GM12875 (cell line): Measurements from ENCODE around the gene MC5R.
A peak's percentile ranks its signal among the peaks of the same experiment; 100 is the strongest.

ENCODE experiments used
- H3K4me3 ChIP-seq: one replicate; pipeline ENCODE4 v1.5.1; 2011; ENCODE audit warnings: low read depth, low read length, control low read depth
- TF ChIP-seq, protein P1 (sequence below): IDR thresholded peaks from 2 replicates; pipeline ENCODE4 v1.5.1; 2011; ENCODE audit warnings: low read depth, mild to moderate bottlenecking, control low read depth, inconsistent platforms, low read length, moderate library complexity, borderline replicate concordance; ENCODE audit not compliant: insufficient read depth

The MC5R gene

DNA sequence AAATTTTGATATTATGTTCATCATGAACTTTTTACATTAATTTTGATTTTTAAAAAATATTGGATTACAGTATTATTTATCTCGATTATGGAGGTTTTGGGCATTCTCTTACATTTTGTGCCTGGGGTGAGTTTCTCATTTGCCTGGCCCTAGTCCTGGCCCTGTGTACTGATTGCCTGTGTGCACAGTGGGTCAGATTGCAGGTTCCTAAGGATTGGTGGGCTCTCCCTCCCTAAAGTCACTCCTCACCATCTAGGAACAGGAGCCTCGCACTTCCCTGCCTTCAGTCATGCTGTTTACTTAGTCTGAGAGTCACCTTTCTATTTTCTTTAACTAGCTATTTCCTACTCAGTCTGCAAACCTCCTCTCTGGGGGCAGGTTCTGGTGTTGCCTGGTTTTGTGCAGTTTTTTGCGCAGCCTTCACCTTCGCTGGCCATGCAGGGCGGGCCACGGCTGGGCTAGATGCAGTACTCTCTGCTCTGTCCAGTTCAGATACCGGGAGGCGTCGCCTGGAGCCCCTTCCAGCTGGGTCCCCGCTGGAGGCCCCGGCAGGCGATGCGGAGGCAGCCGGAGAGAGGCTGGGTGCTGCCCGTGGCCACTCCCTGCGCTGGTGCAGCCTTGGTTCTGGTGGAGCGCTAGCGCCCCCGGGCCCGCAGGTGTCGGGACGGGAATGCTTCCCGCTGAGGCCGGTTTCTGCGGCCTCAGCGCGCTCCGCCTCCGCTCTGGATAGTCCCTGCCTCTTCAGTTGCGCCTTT lies 23.3 kb upstream of the MC5R start:
- TF ChIP-seq, protein P1, sequence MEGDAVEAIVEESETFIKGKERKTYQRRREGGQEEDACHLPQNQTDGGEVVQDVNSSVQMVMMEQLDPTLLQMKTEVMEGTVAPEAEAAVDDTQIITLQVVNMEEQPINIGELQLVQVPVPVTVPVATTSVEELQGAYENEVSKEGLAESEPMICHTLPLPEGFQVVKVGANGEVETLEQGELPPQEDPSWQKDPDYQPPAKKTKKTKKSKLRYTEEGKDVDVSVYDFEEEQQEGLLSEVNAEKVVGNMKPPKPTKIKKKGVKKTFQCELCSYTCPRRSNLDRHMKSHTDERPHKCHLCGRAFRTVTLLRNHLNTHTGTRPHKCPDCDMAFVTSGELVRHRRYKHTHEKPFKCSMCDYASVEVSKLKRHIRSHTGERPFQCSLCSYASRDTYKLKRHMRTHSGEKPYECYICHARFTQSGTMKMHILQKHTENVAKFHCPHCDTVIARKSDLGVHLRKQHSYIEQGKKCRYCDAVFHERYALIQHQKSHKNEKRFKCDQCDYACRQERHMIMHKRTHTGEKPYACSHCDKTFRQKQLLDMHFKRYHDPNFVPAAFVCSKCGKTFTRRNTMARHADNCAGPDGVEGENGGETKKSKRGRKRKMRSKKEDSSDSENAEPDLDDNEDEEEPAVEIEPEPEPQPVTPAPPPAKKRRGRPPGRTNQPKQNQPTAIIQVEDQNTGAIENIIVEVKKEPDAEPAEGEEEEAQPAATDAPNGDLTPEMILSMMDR, result peak; percentile 26; the same call in 1 of the 2 replicates
- no peak overlapping the region for H3K4me3 ChIP-seq

DNA sequence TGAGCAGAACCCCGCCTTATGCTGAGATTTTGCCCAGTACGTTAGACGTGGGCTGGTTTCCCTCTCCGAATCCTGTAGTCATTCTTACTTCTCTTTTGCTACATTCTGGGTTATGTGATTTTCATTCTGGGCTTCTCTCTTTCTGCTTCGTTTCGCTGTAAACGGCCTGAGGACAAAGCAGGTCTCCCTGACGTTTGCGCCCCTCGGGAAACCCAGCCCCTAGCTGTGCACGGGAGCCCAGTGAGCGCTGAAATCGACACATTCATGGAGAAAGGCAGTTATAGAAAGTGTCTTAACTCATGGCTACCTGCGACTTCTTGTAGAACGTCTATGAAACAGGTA lies 22.7 kb upstream of the MC5R start:
- TF ChIP-seq, protein P1, result no peak
- no peak overlapping the region for H3K4me3 ChIP-seq

DNA sequence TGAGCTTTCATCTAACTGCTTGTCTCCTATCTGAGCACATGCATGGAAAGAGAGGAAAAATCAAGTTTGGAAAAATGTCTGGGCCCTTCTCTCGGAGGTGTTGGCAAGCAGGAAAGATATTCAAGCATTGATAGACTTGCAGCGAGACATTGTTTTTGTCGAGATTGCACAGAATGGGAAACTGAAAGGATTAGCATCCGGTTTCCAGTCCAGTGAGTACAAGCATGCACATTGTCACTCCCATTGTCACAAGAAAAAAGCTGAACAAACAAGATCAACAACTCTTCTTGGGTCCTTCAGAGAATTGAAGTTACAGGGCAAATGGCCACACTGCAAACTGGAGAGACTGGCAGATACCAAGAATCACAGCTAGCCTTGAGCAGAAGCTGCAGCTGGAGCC lies 19.6 kb upstream of the MC5R start:
- TF ChIP-seq, protein P1, result no peak
- no peak overlapping the region for H3K4me3 ChIP-seq

DNA sequence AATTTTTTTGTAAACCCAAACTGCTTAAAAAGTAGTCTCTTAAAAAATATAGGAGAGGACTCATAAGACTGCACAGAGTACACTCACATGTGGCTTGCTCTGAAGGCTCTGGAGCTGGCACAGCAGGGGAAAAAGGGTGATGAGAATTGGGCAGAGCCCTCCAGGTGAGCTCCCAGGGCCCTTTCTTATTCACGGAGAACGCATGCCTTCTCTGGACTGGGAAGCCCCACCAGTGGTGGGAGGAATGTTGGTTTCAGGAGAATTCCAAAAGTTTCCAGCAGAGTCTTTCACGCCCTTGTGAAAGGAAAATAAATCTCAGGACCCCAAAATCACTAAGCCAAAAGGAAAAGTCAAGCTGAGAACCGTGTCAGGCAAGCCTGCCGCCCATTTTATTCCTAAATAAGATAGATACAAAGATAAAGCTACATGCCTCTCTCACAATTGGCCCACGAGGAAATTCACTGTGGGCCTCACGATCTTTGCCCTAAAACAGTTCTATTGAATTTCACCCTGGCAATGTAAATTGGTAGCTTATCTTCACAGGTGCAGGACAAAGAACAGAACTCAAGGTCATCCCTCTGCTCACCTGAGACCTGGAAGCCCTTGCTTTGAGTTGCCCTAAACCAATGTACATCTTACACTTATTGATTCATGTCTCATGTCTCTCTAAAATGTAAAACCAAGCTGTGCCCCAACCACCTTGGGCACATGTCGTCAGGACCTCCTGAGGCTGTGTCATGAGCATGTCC lies 15.5 kb upstream of the MC5R start:
- no peak overlapping the region for H3K4me3 ChIP-seq
- TF ChIP-seq, protein P1, result no peak

DNA sequence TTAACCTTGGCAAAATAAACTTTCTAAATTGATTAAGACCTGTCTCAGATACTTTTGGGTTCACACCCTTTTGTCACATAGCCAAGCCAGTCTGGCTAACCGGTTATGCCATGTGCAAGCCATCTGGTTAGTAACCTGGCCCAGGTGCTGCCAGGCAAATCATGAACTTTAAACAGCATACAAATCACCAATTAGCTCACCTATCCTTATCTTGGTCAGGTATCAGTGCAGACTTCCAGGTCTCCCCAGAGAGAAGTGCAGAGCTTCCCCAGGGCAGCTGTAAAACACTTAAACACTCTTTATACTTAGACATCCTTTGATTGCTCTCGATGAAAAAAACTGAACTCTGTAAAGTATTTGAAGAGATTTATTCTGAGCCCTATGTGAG lies 14.9 kb upstream of the MC5R start:
- no peak overlapping the region for H3K4me3 ChIP-seq
- TF ChIP-seq, protein P1, result no peak

DNA sequence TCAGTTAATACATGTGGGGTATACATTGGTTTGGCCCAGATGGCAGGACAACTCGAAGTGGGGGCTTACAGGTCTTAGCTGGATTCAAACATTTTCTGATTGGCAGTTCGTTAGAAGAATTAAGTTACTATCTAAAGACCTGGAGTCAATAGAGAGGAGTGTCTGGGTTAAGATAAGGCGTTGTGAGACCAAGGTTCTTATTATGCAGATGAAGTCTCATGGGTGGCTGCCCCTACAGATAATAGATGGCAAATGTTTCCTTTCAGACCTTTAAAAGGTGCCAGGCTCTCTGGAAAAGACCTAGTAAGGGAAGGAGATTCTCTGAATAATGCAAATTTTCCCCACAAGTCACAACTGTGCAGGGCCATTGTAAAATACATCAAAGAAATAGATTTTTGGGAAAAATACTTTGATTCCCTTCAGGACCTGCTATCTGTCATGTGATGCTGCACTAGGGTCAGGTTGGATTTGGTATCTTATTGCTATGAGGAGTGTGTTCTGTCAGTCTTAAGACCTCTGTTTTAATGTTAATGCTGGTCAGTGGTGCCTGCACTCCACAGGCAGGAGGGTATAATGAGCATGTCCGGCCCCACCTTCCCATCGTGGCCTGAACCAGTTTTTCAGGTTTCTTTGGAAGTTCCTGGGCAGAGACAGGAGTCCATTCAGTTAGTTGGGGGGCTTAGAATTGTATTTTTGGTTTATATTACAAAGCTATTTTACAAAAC lies 14.3 kb upstream of the MC5R start:
- no peak overlapping the region for H3K4me3 ChIP-seq
- TF ChIP-seq, protein P1, result no peak

DNA sequence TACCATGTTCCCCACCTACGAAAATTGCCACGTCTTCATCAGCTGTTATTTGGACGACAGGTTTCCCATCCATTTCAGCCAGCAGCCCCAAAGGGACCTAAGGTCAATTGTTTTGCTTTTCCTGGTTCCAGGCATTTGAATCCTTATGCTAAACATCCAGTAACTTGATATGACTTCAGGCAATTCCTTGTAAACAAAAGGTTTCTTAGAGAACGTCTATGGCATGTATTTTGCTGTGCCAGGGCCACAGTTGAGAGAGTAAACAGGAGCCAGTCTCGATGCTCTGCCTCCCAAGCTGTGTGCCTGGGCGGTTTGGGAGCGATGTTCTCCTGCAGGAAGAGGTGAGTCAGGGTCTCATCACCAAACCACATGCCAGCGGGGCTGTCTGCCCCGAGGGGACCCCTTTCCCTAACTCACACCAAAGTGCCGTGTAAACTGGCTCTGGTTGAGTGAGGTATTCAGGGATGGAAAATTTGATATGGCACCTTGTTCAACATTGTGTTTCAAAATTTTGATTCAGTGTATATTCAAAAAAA lies 12.9 kb upstream of the MC5R start:
- TF ChIP-seq, protein P1, result no peak
- H3K4me3 ChIP-seq, result no peak overlapping the region
